Caco-2 (cell line): ENCODE measurements around the gene UPK1B. TPM values are rescaled to one million over a fixed set of nuclear protein-coding genes. Genes with fewer than 3 reads are reported as not detected.

Experiments used
- BruUV-seq: library from RNA; stranded (reverse); fragments of 400-500 nt; replicated peaks from 2 replicates; lab custom pipeline; 2021; lab: Mats Ljungman, UMichigan
- CTCF ChIA-PET: fragments of 300-600 bp; sonication (Branson Sonifier 250); formaldehyde crosslinking; loops from one replicate; lab custom pipeline; 2022; ENCODE audit warnings: antibody characterized with exemption; lab: Charles Lee
- POLR2A ChIA-PET: fragments of 300-600 bp; sonication (Branson Sonifier 250); formaldehyde crosslinking; loops from one replicate; lab custom pipeline; 2022; ENCODE audit warnings: antibody characterized with exemption; lab: Charles Lee
- DNase-seq, 2 experiments: peaks; one replicate each; pipeline versions ENCODE4 v3.0.0 to v3.0.0-alpha.2; 2020 to 2022
- H3K27me3 ChIP-seq: replicated peaks from 2 replicates; pipeline ENCODE4 v1.6.0; 2011; ENCODE audit warnings: low read length; ENCODE audit not compliant: control insufficient read depth, insufficient read depth
- H3K36me3 ChIP-seq: 2 replicates; pipeline ENCODE4 v1.5.1; 2011; ENCODE audit warnings: low read length; ENCODE audit not compliant: control insufficient read depth, insufficient read depth
- H3K4me1 ChIP-seq: fragments of 250-450 bp; sonication (Bioruptor Pico); 2 replicates; pipeline ENCODE4 v1.5.1; 2020; ENCODE audit warnings: mild to moderate bottlenecking
- H3K4me3 ChIP-seq: 2 replicates; pipeline ENCODE4 v1.5.1; 2011; ENCODE audit warnings: low read depth, mild to moderate bottlenecking, control low read depth, low read length
- H3K9me3 ChIP-seq: fragments of 250-450 bp; sonication (Bioruptor Pico); 2 replicates; pipeline ENCODE4 v1.5.1; 2020; ENCODE audit warnings: mild to moderate bottlenecking, moderate library complexity
- H3K27ac Mint-ChIP-seq: one replicate; pipeline ENCODE4 v1.8.0; 2022; ENCODE audit warnings: mixed read lengths; ENCODE audit not compliant: unreplicated experiment
- H3K27me3 Mint-ChIP-seq: one replicate; pipeline ENCODE4 v1.8.0; 2022; ENCODE audit warnings: mixed read lengths; ENCODE audit not compliant: insufficient read depth, unreplicated experiment
- H3K36me3 Mint-ChIP-seq: one replicate; pipeline ENCODE4 v1.8.0; 2022; ENCODE audit warnings: mild to moderate bottlenecking, mixed read lengths; ENCODE audit not compliant: insufficient read depth, unreplicated experiment
- H3K4me1 Mint-ChIP-seq: one replicate; pipeline ENCODE4 v1.8.0; 2022; ENCODE audit warnings: low read depth, mixed read lengths; ENCODE audit not compliant: unreplicated experiment
- H3K4me3 Mint-ChIP-seq: one replicate; pipeline ENCODE4 v1.8.0; 2022; ENCODE audit warnings: mild to moderate bottlenecking, moderate library complexity, mixed read lengths; ENCODE audit not compliant: unreplicated experiment
- H3K9me3 Mint-ChIP-seq: one replicate; pipeline ENCODE4 v1.8.0; 2022; ENCODE audit warnings: mixed read lengths; ENCODE audit not compliant: unreplicated experiment
- CTCF ChIP-seq, 2 experiments: fragments of 200-600 bp in 1 of 2; IDR thresholded peaks; 1 replicate in 1 of 2; 2 replicates in 1 of 2; pipeline versions ENCODE4 v1.5.1 to v1.8.0; 2011 to 2022; ENCODE audit warnings: antibody characterized with exemption in 1 of 2, control low read depth in 1 of 2, inconsistent platforms in 1 of 2, low read depth in 1 of 2, low read length in 1 of 2, mild to moderate bottlenecking in 1 of 2, moderate library complexity in 1 of 2; ENCODE audit not compliant: insufficient read depth in 1 of 2, severe bottlenecking in 1 of 2, unreplicated experiment in 1 of 2
- intact Hi-C: fragments of 100-400 bp; cut with micrococcal nuclease; formaldehyde crosslinking; loops from one replicate; pipeline ENCODE4 v1.10.0; 2022; ENCODE audit not compliant: unreplicated experiment
- total RNA-seq: library from RNA; stranded (reverse); gene quantifications from 2 replicates; pipeline ENCODE4 v1.2.3, GENCODE V29; 2022

UPK1B gene
- total RNA-seq, 1 experiment from 2014 or later = 0.50 TPM

GRCh38 chr3:119243712-119244111, 70.3 kb downstream of the UPK1B start:
- peaks cover 10% of the 10 kb centered on the region for H3K4me1 ChIP-seq
- no peak overlapping the region for H3K4me3 ChIP-seq
- H3K36me3 ChIP-seq = no peaks in the 10 kb centered on the region
- H3K27ac Mint-ChIP-seq = no peak overlapping the region
- TF ChIP-seq CTCF (IDR thresholded peaks at IDR 0.05; ENCODE audit: insufficient read depth in 1 of 2, low read depth in 1 of 2, low read length in 1 of 2, severe bottlenecking in 1 of 2, unreplicated experiment in 1 of 2) = no peak
- no peaks in the 10 kb centered on the region for H3K9me3 Mint-ChIP-seq
- no peak overlapping the region for H3K4me3 Mint-ChIP-seq
- H3K36me3 Mint-ChIP-seq = peaks cover 6% of the 10 kb centered on the region
- peaks cover 6% of the 10 kb centered on the region for H3K4me1 Mint-ChIP-seq
- no peaks in the 10 kb centered on the region for H3K27me3 Mint-ChIP-seq
- BruUV-seq = no TSS peak
- DNase-seq = no peak
- intact Hi-C loops = no loop called here
- H3K27me3 ChIP-seq = no peaks in the 10 kb centered on the region
- no peaks in the 10 kb centered on the region for H3K9me3 ChIP-seq
- ChIA-PET POLR2A (interaction anchor here (0.6 kb wide), 1 partner anchor 61 kb away, joined by 4 read pairs; no protein-coding TSS in a partner anchor), CTCF (no interaction called here)

- Histone ChIP-seq H3K27me3 (no peaks in the 10 kb centered on the region), H3K4me3 (no peak overlapping the region), H3K9me3 (no peaks in the 10 kb centered on the region), H3K4me1 (peaks cover 7% of the 10 kb centered on the region), H3K36me3 (no peaks in the 10 kb centered on the region)
- intact Hi-C loops = no loop called here
- no peak for DNase-seq
- POLR2A ChIA-PET = no interaction called here
- Mint-ChIP-seq H3K4me1 (no peaks in the 10 kb centered on the region), H3K27me3 (no peaks in the 10 kb centered on the region), H3K9me3 (peaks cover 10% of the 10 kb centered on the region), H3K4me3 (no peak overlapping the region), H3K27ac (no peak overlapping the region), H3K36me3 (no peaks in the 10 kb centered on the region)
- CTCF ChIA-PET = no interaction called here
- no peak for TF ChIP-seq CTCF (IDR thresholded peaks at IDR 0.05; ENCODE audit: insufficient read depth in 1 of 2, low read depth in 1 of 2, low read length in 1 of 2, severe bottlenecking in 1 of 2, unreplicated experiment in 1 of 2)
- no TSS peak for BruUV-seq
Observed at GRCh38 chr3:119245778-119246177, 72.4 kb downstream of the UPK1B start.

Other genes starting within 250 kb of the UPK1B start
- gene IGSF11, start 138.8 kb upstream of the UPK1B start, total RNA-seq = 0.37 and 0.41 TPM in 2 replicates
- gene TEX55, start 27.4 kb upstream of the UPK1B start, total RNA-seq = not detected in 2 replicates
- gene B4GALT4, start 67.3 kb downstream of the UPK1B start, total RNA-seq = 56.9 and 59.7 TPM in 2 replicates
- 0.25 and 0.49 TPM in 2 replicates for gene ARHGAP31, start 120.8 kb downstream of the UPK1B start, total RNA-seq